CD4-positive, alpha-beta T cell treated with Interleukin-12 subunit alpha and Interleukin-12 subunit beta, for 1 hour (primary cell): ENCODE results near the gene ARID5B.
A peak's percentile ranks its signal among the peaks of the same experiment; 100 is the strongest.

Source experiments
- DNase-seq: peaks from one replicate; pipeline ENCODE4 v3.0.0-alpha.2; 2020

Gene ARID5B

DNA sequence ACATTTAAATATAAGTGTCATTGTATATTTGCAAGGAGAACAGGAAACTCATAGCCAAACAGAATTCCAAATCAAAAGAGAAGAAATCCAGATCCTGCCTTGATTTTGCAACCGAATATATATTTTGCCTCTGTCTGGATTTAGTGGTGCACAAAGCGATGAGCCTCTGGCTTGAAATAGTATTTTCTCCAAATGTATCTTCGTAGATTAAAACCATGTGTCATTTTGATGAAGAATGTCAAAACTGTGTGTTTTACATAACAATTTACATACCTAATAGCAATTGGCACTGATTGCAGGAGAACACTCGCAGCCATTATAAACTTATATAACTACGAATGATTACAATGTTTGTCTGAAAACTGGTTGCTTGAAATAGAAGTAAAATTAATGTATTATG, 156.4 kb downstream of the ARID5B start:
- DNase-seq, result no peak

DNA sequence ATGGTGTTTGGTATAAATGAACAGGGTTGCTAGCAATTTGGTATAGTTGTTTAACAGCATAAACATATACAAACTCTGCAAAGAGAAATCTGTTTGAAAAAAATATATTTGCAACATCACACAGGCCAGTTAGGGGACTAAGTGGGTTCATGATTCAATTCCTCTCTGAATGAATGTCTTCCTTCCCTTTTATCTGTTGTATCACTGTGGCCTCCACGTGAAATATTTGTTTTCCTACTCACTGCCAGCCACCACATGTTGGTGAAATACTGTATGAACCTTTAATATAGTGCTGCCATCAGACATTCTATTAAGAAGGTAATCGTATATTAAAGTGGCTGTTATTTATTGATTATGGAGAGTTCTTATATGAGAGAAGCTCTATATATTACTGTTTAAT, 157.0 kb downstream of the ARID5B start:
- no peak for DNase-seq

DNA sequence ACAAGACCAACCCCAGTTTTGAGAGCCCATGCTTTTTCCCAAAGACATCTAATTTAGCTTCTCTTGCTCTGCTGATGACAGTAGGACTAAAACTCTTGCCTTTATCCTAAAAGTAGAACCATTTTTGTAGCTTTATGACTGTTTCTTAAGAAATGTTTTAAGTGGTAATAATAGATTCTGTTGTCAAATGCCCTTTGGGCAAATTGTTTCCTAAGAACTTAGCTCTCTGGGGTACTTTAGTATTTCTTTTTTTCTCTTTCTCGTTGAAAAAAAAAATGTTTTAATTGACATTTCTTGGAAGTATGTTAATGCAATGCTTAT, 157.4 kb downstream of the ARID5B start:
- DNase-seq, result no peak

DNA sequence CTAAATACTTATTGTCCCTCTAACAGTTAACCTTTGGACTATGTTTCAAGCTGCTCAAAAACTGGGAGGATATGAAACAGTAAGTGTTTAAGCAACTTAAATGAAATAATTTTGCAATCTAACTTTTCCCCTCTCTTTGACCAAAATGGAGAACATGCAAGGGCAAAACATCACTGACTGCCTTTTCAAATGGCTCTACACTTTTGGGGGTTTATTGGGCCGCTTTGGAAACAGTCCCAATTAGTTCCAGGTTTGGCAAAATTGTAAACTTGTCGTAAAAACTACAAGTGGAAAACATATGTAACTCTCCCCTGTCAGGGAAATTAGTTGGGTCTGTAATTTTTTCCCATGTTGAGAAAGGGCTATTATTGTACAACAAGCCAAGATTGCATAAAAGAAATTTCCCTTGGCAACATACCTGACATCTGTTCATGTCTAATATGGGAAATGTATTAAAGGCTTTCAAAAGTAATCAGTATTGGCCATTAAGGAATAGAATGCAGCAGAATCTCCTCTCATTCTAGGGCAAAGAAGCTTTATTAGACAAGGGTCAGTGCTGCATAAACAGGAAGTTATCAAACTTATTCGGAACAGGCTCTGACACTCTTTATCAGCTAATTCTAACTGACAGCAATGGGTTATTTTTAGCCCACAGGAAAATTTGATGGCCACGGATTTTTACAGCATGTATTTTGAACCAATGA, 157.9 kb downstream of the ARID5B start:
- no peak for DNase-seq

DNA sequence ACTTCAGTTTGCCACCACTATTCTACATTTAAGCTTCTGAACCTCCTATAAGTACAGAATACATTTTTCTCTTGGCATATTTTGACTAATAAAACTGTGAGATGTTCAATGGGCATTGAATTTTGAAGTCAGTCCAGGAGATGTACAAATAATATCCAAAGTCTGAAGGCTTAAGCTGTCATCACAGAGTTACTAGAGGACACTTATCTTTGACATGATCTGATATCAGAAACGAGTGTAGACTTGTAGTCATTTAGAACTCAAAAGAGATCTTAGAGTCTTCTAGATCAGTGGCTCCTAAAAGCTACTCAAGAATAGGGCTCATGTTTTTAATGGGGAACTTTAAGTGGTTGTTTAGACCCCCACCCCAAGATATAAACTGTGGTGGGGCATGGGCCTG, 160.5 kb downstream of the ARID5B start:
- no peak for DNase-seq

DNA sequence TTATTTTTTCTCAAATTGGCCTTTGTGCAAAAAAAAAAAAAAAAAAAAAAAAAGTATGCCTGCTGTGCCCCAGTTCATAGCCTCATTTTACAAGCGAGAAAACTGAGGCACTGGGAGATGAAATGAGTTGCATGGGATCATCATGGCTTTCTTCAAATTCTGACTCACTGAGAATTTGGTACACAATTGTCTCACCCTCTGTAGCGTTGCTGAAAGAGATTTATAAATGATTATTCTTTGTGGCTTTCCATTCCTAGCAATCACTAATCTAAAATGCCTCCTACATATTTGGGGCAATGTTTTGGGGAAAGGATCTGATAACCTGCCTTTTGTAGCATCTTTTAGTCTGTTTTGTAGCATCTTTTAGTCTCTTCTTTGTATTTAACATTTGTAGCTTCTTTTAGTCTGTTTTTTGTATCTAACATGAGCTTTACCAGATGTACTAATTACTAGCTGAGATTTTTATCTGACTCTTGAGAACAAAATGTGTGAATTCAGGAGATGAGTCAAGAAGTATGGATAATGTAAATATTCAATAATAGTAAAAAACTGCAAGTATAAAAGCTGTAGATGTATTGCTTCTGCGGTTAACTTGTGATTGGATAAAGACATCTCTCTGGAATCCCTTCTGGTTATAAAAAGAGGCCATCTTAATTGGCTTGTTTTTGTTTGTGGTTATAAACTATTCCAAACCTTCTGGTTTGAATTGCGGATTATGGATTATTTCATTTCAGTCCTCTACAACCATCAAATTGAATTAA, 161.4 kb downstream of the ARID5B start:
- DNase-seq, result no peak

DNA sequence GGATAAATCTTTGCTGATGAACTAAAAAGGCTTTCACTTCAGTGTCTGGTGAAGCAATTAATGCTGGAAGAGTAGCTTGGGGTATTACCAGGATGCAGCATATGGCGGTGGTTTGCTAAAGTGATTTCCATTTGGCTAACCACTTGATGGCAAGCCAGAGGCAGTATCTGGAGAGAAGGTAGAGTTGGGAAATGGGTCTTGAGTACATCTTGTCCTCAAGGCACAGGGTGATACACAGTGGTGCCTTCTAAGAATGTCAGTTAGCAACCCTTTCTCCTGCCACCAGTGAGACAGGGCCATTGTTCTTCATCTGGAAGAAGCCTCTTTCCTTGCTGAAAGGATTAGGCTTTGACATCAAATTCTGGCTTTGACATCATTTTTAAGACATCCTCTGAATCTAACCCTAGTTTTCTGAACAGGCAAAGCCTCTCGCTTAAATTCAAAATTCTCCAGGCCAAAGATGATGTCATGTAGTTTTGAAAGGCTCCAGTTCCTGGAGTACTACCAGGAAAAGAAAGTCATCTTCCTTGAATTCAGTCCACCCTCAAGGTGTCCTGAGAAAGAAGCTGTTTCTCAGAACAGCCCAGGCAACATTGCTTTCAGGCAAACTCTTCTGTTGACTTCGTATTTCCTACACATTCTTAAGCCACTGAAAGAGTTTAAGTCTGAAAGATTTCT, 162.4 kb downstream of the ARID5B start:
- no peak for DNase-seq

DNA sequence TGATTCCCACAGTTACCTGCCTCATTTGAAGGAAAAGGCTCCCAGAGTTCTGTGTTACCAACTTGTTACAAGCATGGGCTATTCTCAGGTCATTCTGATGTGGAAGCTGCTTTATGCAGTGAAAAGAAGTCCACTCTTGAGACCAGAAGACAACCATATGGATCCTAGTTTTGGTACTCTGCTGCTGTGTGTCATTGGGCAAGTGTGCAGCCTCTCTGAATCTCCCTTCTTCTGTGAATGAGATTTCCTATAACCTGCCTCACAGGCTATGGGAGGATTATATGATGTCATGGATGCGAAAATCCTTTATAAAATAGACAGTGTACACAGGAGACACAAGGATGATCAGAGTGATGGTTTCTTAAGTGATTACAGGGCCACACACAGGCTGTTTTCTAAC, 166.1 kb downstream of the ARID5B start:
- DNase-seq, result no peak

DNA sequence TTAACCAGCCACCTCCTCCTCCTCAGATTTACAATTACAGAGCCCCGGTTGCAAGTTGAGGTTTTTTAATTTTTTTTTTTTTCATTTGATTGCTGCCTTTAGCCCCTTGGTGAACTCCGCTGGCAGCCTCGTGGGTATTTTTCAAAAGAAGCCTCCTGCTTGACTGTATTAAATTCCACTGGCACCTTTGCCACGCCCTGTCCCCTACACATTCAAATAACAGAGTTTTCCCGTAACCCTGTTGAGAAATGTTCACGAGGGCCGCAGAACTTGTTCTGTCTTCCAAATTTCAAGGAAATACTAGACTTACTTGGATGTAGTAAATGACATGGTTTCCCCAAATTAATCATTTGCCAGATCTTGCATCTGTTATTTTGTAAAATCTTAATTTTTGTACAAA, 167.0 kb downstream of the ARID5B start:
- DNase-seq, result no peak

DNA sequence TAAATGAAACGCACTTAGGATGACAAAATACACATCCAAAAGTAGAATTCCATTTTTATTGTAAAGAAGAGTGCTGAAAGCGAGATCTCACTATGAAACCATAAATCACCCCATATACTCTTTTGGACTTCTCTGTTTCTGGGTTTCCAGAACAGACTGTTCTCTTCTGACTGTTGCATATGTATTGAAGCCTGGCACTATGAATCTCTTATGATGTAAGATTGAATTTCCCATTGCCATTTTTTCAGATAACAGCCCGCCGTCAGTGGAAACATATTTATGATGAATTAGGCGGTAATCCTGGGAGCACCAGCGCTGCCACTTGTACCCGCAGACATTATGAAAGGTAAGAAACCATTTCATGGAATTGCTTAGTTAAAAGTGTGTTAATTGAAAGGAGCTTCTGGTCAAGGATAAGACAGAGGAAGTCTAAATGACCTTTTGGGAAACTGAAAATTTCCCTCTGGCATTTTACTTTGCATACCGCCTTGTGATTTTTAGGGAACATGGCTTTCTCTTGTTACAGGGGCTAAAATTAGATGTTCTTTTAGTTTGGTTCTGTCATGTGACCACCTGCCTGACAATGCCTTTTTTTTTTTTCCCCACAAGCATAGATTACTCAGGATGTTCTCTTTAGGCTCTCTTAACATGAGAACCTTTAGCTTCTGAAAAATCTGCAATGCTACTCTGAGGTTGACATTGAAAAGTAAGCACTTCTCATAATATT, 168.1 kb downstream of the ARID5B start:
- DNase-seq, result no peak

DNA sequence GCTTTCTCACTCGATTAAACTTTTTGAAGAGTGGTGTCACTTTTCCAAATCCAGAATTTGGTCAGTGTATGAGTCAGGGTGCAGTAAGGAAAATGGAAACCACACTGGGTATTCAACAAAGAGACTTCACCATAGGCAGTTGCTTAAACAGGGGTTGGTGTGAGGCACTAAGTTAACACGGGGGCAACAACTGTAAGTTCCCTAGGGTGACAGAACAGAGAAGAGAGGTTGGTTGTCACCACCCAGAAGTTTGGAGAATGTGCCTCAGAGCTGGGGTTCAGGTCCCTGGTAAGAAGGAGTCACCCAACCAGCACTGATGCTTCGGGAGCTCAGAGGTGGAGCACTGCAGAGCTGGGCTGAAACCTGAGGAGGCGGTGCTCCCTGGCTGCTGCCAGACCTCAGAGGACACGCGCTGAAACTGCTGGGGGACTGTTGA, 170.4 kb downstream of the ARID5B start:
- no peak for DNase-seq

DNA sequence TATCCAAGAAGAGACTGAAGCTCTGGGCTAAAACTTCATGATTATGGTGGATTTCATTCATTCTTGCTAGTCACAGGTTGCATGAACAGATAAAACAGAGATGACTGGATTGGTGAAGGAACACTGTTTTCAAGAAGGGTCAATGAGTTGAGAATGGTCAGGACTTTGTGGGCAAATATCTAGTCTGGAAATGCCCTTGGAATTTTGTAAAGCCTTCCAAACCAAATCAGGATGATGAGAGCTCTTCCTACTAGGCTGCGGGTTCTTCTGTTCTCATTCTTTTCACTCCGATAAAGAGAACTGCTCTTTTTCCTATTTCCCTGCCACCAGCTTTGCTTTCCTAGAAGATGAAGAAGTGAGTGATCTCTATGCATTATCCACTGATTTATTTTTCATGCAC, 171.4 kb downstream of the ARID5B start:
- no peak for DNase-seq

DNA sequence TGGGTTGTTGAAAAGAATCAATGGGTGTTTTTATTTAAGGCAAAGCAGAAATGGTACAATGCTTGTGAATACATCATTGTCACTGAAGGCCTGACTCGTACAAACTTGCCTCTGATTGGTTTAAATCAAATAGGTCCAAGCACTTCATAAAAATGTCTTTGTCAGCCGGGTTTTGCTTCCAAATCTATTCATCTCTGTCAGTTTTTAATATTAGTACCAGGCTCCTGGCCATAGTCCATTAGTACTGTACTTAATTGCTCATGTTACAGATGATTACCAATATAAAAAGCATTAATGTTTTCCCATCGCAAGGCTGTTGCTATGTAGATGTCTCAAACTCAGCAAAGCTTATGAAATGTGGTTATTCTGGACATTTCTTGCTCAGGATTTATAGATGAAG, 171.9 kb downstream of the ARID5B start:
- DNase-seq, result no peak

DNA sequence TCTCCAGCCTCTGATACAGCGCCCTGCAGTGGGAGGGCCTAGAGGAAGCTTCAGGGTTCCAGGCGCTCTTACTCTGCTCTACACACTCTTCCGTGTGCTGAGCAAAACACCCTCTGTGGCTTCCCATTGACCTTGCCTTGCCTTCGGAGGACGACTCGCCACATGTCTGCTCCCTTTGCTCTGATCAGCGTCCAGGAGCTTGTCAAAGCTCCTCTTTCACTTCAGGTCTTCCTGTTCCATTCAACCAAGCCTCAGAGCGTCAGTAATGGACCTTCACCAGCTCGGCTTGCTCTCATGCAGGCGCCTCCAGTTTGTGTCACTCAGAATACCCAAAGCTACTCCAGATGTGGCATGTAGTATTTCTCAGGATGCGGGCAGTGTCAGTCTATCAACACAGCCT, 173.9 kb downstream of the ARID5B start:
- no peak for DNase-seq

DNA sequence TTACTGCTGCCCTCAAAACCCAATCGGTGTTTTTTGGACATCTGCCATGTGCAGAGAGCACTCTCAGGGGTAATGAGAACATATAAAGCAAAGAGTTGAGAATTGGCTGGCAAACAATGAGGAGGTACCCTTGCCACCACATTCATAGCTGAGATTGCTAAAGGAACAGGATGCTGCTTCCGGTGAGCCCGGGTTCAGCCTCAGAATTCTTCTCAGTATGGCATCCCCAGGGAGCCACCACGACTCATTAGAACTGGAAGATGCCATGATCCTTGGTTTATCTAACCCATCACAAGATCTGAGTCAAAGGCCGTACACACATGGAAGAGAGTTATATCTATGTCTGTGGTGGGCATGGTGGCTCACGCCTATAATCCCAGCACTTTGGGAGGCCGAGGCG, 174.4 kb downstream of the ARID5B start:
- DNase-seq, result no peak

DNA sequence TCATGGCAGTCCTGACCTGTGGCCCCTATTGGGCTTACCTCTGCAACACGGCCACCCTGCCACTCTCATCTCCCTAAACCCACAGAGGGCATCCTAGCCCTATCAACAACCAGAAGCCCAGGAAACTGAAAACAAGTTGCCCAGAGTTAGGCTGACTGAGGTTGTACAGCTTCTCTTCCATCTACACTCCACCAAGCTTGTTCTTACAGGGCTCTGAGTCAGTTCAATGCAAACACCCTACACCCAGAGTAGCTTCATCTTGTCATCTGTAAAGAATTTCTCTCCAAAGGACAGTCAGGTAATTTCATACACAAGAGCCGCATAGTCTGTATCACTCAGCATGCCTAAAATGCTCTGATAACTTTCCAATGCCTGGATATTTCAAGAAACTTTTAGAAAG, 175.4 kb downstream of the ARID5B start:
- peak; percentile 20 for DNase-seq

DNA sequence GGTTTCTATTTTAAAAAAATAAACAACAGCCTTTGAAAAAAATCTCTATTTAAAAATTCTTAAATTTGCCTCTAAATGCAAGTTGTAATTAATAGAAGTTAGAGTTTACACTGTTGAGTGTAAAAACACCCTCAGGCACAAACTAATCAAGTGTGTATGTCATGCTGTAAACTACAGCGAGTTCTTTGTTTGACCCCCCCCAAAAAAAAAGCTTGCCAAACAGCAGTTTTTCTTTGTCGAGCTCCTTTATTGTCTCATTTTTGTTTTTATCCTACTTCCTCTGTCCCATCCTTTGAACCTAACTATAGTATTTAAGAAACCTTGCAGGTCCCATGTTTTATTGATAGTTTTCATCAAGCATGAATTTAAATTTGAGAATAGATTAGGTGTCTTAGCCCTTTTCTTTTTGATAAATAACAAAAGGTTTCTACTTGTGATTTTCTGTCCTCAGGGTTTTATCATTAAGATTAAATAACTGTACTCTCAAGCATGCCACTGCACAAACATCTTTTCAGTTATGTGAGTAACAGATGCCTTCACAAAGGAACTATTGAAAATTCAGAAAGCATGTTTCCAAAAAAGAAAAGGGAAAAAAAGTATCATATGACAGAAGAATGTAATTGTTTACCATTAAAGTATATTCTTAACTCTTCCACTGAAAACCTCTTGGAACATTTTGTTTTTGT, 176.0 kb downstream of the ARID5B start:
- DNase-seq, result no peak

DNA sequence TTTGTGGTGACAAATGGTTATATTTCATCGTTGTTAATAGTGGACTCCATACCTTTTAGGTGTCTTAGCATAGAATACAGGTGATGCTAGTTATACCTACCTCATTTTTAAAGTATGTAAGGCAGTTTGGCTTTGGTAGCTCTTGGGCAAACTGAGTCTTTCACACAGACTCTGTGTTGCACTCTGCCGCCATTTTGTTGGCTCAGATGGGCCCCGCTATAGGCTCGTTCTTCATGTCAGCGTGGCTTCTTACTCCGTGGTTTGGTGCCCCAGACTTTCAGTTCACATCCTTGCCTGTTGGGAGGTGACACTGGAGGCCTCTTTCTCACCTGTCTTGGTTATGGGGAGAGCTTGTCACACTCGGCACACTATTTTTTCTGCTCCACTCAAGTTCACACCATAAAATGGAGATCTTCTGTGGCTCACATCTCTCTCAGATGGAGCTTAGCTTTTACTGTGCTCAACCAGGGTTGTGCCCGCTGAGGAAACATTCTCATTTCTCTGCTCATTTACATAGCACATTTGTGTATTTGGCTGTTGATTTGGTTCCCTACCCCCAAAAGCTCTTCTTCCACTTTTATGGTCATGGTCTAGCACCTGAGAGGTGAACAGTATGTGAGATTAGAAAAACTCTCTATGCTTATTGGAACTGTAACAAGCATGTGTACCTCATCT, 178.5 kb downstream of the ARID5B start:
- no peak for DNase-seq

DNA sequence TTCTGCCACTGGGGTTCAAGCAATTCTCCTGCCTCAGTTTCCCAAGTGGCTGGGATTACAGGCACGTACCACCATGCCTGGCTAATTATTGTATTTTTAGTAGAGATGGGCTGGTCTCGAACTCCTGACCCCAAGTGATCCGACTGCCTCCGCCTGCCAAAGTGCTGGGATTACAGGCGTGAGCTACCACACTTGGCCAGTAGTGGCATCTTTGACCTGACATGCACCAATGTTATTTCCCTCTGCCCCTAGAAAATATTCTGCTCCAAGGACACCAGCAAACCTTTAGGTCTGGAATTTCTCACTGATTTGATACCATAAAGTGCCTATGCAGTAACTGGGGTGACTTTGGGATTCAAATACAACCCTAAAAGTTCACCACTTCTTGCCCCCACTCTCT, 179.4 kb downstream of the ARID5B start:
- no peak for DNase-seq

DNA sequence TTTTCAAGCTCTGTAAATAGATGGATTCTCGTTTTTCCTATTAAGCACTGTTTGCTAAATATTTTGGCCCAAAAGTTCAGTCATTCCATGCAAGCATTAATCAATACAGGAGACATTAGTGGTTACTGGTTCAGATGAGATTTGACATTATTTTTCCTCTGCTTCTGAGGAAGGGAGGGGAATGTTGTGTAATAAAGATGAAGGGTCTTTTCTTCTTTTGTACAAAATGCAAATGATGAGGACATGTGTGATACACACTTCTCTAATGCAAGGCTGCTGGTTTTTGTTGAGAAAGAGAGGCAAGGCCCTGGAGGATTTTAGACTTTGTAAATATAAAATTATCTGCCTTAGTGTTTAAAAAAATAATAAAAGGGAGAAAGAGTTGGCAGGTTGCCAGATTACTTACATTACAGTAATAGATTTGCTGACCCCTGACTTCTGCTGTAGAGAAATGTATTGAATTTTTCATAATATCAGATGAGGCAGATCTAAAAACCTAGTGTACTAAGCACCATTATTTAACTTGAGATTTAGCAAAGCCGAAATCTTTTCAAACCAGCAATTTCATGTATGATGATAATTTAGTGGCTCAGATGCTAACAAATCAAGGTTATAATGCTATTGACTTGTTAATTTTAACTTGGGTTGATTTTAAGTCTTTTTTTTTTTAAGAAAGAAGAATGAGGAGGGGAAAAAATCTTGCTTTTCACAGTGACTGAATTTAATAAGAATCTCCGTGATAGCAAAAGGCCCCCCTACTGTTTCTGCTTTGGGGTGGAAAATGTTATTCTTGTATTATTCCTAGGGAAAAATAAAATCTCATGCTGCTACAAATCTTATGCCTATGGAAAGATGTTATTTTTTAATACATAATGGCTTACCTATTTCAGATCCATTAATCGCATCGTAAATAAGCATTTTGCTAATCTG, 180.1 kb downstream of the ARID5B start:
- DNase-seq, result no peak

DNA sequence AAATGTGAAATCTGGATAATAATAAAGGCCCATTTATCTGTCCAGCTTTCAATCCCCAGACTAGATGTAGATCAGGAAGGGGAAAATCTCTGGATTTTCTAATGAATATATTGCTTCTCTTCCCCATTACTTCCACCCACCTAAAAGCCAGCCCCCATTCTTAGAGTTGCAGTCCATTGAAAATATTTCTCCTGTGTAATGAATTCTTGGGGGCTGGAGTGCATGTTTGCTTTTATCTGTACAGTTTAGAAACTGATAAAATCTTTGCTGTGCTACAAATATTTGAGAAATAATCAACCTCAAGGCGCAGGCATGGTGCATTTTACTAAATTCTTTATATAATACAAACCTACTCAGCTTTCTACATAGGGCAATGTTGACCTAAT, 180.8 kb downstream of the ARID5B start:
- DNase-seq, result no peak
